Kidney glomerular epithelial cell (primary cell): ENCODE results near the gene ABCA13.

ENCODE experiments used
- DNase-seq: peaks from one replicate; lab custom pipeline; 2025; lab: John Stamatoyannopoulos, UW

ABCA13 gene

DNA sequence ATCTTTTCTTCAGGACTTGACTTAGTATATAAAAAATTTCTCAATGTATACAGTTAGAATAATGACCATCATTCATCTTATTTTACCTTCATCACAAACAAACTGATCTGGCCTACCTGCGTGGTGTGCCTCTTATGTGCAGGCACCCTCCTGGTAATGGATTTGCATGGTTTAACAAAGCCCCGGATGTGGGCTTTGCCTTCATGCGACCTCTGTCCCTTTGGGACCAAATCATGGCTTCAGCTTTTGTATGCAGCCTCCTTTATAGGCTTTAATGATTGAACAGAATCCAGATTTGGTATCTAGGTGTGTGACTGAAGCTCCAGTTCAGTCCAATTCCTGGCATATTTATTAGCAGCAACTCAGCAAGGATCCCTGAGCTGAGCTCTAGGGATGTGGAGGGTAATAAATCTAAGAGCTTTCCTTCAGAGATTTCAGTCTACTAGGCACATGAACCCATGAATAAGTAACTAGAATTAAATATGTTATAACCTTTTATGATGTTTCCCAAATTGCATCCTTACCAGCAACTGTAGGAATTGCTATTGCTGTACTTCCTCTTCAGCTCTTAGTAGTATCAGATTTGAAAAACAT lies 256.9 kb downstream of the ABCA13 start:
- DNase-seq: no peak

DNA sequence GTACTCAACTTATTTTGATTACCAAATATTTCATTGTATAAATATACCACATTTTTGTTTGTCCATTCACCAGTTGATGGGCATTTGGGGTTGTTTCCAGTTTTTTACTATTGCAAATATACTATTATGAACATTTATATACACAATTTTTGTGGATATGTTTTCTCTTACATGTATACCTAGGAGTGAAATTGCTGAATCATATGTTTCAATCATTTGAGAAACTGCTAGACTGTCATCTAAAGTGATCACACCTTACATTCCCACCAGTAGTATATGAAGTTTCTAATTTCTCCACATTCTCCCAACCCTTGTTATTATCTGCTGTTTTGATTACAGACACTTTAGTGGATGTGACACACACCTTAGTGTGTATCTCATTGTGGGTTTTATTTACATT lies 257.9 kb downstream of the ABCA13 start:
- DNase-seq: no peak

DNA sequence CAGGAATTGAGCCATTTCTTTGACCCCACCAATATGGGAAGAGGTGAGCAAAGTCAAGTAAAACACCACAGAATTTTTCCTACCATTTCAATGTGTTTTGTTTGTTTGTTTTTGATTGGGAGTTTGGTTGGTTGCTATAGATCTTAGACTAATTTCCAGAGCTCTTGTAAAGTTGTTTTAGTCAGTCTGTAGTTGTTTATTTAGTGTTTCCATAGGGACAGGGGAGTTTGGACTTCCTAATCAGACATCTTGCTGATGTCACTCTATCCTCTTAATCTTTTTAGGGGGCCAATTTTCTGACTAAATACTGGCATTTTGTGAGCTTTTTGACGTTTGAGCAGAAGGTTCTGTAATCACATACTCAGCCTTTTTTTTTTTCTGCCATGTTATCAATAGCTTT lies 266.9 kb downstream of the ABCA13 start:
- no peak for DNase-seq

DNA sequence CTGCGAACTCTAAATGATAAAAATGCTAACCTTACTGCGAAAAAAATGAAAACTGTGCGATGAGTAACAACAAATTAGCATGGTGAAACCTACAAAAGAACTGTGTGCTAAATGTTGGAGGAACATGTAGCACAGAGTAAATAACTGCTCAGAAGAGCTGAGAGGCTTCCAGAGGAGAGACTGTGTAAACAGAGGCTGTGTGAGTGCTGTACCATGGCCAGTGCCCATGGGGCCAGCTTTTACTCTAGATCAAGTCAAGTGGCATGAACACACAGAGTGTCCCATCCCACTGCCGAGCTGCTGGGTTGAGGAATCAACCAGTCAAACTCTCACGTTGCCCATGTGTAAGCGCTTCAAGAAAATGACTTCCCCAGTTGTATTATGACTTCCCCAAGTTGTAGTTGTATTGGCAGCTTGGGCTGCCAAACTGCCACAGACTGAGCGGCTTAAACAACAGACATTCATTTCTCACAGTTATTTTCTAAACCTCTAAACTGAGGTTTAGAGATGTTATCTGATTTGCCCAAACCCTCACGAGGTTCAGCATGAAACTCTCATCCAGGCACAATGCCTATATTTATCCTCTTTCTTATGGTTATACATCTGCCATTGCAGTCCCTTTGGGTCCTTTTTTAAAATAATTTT lies 270.7 kb downstream of the ABCA13 start:
- DNase-seq: no peak

DNA sequence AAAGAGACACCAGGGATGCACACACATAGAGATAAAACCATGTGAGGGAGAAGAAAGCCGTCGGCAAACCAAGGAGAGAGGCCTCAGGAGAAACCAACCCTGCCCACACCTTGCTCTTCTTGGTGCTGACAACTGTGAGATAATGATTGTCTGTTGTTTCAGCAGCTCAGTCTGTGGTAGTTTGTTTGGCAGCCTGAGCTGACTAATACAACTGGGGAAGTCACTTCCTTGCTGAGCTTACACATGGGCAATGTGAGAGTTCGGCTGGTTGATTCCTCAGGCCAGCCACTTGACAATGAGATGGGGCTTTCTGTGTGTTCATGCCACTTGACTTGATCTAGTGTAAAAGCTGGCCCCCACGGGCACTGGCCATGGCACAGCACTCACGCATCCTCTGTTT lies 271.8 kb downstream of the ABCA13 start:
- no peak for DNase-seq

DNA sequence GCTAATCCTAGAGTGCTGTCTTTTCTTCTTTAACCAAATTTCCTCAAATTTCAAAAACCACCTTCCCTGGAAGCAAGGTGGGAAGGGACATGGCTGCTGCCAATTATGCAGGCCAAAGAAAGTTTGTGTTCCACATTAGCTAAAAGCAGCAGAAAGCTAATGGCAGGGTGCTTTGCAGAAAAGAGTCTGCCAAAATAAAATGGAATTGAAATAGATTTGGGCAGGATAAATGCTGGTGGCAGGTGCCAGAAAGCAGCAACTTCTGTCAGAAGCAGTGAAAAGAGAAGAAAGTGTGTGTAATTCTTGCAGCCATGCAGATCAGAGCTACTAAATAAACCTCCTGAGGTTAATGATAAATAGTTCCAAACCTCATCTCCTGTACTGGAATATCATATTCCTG lies 275.5 kb downstream of the ABCA13 start:
- no peak for DNase-seq

DNA sequence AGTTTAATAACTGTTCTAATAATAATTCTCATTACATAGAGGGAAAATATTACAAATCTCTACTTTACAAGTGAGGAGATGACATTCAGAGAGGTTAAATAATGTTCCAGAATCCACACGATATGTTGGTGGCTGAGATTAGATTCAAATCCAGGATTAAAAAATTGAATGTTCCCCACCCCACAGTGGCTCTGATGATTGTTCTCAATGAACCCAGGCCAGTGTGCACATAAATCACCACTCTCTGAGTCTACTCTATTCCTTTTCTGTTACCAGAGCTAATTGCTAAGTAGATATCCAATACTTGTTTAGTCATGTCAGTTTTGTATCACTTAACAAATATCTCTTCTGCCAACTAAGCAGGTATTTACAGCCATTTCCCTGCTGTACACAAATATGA lies 281.0 kb downstream of the ABCA13 start:
- DNase-seq: no peak

DNA sequence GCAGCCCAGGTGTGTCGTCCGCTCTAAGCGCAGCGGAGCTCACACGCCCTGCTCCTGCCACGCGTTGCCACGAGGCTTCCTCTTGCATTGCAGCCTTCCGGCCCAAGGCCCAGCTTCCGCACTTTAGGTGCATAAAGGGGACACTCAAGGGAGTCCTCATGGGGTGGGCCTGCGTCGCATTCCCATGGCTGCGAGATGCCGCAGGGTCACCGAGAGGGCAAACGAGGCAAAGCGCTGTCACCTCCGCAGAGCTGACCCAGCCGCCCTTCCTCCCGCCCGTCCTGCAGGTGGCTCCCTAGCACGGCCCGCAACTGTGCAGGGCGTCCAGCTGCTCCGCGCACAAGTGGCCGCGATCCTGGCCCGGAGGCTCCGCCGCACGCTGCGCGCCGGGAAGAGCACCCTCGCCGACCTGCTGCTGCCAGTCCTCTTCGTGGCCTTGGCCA lies 283.5 kb downstream of the ABCA13 start:
- DNase-seq: no peak

DNA sequence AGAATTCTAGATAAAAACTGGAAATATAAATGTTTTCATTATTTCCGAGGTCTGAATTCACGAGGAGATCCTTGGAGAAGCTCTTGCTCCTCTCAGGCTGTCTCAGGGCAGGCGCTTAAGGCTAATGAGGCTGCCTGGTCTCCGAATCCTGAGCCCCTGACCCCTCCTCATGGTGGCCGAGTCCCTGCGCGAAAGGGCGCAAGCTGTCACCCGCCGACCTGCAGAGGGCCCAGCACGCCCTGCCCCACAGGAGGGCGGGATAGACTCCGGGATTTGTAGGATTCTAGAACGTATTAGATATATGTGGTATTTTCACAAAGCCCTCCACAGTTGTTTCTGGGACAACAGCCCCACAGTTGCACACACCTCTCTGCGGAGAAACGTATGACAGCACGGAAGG lies 284.1 kb downstream of the ABCA13 start:
- DNase-seq: no peak

DNA sequence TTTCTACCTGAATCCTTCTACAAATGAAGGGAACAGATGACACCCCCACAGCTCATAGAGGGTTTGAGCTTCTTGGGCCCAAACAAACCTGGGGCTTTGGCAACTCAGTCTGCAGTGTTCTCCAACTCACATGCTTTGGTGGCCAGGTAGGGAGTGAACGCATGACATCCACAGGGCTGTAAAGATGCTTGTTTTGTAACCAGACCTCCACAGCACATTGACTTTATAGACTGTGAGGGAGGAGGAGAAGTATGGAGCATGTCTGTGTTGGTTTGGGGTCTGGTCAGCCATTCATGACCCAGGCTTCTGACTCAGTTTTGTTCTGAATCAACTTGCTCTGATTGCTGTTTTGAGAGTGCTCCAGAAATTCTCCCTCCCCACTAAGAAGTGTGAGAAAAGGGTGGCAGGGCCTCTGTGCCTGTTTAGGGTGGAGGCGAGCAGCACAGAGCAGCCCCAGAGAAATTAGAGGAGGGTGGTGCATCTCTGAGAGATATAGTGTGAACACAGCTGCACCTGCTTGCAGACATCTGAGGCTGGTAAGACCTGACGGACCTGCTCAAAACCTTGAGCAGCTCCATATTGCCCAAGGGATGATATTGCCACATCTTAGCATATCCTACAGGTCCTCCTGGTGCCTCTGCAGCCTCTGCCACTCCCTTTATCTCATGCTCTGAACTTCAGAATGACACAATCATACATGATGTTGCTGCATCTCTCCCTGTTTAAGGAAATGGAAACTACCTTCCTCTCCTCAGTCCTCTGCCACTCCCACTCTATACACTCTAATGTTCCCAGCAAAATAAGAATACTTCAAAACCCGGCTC lies 287.7 kb downstream of the ABCA13 start:
- DNase-seq: no peak

DNA sequence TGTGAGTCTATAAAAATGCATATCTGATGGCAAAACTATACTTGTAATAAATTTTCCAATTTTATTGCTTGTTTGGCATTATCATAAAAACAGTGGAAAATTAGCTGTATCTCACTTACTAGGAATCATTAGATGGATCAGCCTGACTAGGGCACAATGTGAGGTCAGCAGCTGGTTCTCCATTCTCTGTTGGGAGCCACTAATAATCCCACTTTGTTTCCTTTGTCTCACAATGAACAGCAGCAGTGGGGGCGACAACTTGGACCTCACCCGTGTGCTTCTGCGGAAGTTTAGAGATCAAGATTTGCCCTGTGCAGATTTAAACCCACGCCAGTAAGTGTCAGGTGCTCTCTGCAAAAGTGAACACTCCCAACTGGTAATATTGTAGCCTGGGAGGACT lies 295.5 kb downstream of the ABCA13 start:
- DNase-seq: no peak

DNA sequence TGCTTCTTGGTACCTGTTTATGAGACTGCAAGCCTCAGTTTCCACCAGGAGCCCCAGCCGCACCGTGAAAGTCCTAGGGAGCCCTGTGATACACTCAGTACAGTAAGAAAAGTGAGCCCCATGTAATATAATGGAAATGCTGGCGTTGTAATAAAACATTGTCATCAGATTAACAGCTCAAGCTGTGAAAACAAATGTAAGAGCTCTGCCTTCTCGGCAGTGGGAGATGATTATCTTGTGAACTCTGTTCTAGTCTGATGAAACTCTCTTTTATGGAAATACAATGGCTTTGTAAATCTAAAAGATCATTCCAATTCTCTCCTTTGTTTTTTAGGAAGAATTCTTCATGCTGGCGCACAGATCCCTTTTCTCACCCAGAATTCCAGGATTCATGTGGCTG lies 299.9 kb downstream of the ABCA13 start:
- no peak for DNase-seq

DNA sequence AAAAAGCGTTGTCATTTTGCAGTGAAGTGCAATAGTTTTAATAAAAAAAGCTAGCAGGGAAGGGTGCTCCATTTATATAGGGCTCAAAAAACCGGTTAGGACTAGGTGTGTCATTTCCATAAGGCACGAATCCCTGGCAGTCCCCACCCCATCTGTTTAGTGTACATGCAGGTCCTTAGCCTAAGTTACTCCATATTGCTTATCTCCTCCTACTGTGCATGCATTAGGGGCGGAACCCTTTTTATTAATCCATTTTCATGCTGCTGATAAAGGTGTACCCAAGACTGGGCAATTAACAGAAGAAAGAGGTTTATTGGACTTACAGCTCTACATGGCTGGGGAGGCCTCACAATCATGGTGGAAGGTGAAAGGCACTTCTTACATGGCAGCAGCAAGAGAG lies 301.4 kb downstream of the ABCA13 start:
- no peak for DNase-seq

DNA sequence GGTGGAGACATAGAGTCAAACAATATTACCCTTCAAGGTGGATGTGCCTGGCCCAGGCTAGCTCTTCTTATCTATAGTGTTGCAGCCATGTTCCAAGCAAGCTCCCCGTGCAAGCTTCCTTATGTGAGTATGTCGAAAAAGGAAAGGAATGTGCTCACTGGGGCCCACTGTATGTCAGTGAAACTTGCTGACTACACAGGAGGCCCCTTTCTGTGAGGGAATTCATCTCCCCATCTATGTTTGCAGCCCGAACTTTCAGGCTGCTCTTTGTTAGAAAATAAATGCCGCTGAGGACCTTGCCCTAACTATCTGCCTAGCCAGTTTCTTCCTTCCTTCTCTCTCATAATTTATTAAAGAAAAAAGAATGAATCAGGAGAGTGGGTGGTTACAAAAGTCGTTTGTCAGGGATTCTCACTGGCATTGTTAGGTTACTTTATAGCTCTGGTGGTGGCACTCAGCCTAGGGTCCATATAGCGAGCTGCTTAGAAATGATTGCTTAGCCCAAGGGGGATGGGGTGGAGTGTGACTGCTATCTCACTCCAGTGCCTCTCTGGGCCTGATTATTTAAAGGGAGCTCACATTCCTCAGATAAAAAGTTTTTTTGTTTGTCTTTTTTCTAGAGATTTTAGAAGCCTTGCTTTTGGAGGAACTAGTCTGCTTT lies 302.1 kb downstream of the ABCA13 start:
- DNase-seq: no peak

DNA sequence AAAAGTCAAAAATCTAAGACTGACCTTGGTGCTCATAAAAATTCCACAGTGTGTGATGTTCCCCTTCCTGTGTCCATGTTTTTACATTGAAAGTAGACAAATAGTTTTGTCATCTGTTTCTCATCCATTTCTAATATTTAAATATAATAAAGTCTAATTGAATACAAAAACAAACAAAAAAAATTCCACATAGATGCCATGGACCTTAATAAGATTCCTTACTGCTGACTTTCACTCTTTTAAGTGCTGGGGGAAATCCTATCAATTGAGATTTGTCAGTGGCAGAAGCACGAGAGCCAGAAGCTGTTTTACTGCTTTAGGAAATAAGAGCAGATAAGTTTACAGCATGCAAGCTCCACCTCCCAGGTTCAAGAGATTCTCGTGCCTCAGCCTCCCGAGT lies 310.0 kb downstream of the ABCA13 start:
- no peak for DNase-seq

DNA sequence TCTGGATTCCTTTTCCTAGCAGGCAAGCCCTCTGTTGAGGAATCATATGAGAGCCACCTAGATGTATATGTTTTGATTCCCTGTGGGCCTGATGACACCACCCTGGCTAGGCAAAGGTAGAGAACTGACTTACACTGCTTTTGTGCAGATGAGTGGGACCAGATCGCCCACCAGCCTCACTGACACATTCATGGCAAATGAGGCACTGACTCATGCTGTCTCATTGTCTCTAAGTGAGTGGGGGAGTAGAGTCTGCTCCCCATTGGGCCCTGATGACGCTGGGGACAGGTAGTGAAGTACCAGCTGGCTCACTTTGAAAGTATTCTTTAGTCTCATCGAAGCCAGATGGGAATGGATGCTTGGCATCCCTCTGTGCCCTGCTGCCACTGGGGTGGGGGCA lies 326.3 kb downstream of the ABCA13 start:
- DNase-seq: no peak

DNA sequence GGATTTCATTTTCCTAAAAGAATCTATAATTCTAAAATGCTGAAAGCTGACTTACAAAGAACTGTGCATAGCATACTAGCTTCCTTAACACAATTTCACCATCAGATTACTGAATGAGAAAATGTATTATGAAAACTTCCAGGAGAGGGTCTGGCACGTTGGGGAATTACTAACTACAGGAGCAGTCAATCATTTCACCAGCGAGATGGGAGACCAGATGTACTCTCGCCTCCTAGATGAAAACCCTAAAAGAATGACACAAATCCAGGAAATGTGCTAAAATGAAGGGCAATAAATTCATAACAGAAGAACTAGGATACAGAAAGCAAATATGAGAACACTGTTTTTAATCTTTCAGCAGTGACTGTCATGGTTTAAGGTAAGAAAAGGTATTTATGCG lies 330.8 kb downstream of the ABCA13 start:
- DNase-seq: no peak

DNA sequence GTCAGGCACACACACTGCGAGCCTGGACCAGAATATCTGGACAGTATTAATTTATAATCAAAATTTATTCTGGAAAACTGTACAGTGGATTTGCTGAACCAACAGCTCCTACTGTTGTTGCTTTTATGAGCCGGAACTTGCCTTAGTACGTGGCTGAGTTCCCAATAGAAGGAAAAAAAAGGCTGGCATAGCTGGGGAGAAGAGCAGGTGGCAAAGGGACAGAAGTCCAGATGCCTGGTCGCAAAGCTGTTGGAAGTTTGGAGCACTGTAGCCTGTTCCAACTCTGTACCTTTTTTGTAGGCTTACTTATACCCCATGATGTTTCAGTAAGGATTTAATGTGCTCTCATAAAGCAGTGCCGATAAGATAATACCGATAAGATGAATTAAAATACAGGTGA lies 333.8 kb downstream of the ABCA13 start:
- no peak for DNase-seq

DNA sequence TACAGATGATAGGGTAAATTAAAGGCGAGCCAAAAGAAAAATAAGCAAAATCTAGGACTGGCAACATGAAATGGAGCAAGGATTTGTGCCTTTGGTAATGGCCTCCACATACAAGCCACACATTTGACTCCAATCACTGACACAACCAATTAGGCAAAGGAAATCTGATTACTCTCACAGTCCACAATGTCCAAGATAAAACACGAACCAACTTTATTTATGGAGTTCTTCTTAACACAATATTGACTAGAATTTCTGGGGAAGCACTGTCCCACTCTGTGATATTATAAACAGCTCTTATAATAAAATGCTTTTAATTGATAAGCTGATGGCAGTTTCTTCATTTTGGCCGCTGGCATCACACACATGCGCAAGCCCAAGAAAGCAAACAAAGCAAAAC lies 334.2 kb downstream of the ABCA13 start:
- DNase-seq: no peak

DNA sequence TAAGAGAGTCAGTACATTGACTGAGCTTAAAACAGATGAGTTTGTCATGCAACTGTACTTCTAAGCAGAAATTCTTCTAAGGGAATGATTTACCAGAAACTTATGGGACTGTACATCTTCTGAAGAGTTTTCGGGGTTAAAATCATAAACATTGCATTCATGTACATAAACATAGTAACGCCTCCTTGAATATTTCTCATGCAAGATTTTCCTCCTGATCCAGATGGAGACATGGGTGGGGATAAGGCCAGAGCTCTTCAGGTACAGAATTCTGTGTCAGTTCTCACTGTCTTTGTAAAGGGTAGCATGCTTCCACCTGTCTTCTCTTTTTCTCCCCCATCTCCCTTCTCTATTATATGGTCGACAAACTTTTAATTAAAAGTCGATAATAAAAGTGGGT lies 335.3 kb downstream of the ABCA13 start:
- no peak for DNase-seq

DNA sequence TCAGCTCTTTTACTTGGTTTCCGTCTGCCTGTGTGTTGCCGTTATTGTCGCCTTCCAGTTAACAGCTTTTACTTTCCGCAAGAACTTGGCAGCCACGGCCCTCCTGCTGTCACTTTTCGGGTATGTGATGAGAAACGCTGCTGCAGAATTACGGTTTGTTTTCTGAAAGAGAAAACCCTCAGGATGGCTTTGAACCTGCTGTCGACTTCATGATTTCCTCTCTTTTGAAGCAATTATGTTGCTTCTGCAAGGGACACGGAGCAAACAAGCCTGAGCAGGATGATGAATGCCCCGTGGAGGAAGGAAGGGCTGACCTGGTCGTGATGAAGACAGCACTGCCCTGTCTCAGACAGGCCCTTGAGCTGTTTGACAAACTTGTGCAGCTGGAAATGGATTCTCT lies 339.8 kb downstream of the ABCA13 start:
- DNase-seq: no peak

DNA sequence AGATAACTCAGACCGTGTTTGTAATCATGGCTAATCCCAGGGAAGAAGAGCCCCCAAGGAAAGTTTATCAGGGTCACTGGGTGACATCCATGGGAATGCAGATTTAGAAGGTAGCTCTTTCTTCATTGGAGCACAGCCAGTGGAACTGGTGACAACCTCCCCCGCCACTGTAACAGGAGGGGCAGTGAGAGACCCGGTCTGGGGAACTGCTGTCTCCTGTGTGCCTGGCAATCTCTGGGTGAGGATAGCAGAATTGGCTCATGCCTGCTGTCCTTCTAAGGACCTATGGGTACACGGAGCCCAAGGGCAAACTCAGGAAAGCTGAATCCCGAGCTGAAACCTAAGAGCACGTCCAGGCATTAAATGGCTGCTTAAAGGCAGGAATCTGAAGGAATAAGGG lies 341.6 kb downstream of the ABCA13 start:
- DNase-seq: no peak

DNA sequence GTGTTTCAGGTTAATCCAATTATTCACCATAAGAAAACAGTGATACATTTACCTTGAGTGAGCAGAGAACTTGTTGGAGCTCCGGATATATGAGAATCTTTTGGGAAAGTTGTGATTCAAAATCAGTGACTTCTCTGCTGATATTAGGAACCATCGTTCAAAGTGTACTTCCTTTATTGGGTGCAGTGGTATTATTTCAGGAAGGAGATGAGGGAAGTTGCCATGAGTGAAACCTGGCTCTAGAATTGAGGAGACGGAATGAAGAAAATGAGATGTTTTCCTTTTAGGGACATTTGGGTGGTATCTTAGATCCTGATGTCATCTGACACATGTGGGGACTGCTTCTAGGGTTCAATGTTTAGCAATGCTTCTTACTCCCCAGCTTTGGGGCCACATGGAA lies 343.9 kb downstream of the ABCA13 start:
- DNase-seq: no peak
